ENCODE measurements around the gene ELL. TPM values are rescaled to one million over a fixed set of nuclear protein-coding genes. Genes with fewer than 3 reads are reported as not detected.

ELL gene
- polyA plus RNA-seq, 1 donor from 2014 or later: 7.2 TPM

DNA sequence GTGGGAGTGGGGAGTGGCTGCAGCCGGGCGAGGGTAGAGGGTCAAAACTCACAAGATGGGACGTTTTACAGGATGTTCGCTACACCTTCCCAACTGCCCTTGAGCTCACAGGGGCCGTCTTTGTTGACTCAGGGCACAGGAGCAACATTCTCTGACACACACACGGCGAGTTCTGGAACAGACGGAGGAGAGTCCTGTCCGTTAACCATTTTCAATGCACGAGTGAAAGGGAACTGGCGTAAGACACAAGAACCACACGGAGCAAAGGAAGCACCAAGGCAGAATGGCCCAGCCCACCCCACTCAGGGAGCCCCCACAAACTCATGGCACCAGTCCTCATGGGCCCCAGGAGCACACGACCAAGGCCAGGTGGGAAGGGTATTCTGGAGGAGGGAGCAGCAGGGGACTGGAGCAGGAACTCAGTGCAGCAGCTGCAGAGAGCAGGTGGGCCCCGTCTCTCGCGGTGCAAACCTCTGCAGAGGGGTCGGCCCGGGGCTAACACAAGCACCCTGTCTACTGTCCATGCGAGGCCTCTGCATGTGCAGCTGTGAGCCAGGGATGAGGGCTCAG is 46.0 kb downstream of the ELL start:
- Histone ChIP-seq H3K4me3 (ENCODE audit: low read length) (no peak overlapping the region), H3K27me3 (ENCODE audit: insufficient read depth, low read depth, low read length) (no peaks in the 10 kb centered on the region), H3K9ac (ENCODE audit: low read length) (no peak overlapping the region), H3K4me2 (ENCODE audit: low read length) (no peak overlapping the region), H4K20me1 (ENCODE audit: insufficient read depth) (no peaks in the 10 kb centered on the region), H2AFZ (ENCODE audit: low read depth, low read length) (no peak overlapping the region), H3K9me3 (ENCODE audit: low read length) (no peaks in the 10 kb centered on the region), H3F3A (ENCODE audit: insufficient read depth, low read length, poor library complexity, severe bottlenecking) (no peaks in the 10 kb centered on the region), H3K27ac (ENCODE audit: low read length) (no peak overlapping the region), H3K36me3 (ENCODE audit: insufficient read depth, low read length) (no peaks in the 10 kb centered on the region), H3K79me2 (replicated peaks; ENCODE audit: insufficient read depth, low read length) (no peaks in the 10 kb centered on the region), H3K9me2 (ENCODE audit: insufficient read depth, low read length) (no peaks in the 10 kb centered on the region)
- TF ChIP-seq POLR2AphosphoS5 (IDR thresholded peaks at IDR 0.05) (no peak), EZH2 (IDR thresholded peaks at IDR 0.05; ENCODE audit: borderline replicate concordance, insufficient read depth, low read length, poor library complexity, severe bottlenecking) (no peak), SMC3 (conservative IDR thresholded peaks at IDR 0.05; ENCODE audit: poor library complexity) (no peak), MXI1 (conservative IDR thresholded peaks at IDR 0.05; ENCODE audit: poor library complexity, severe bottlenecking) (no peak), TAF1 (IDR thresholded peaks at IDR 0.05; ENCODE audit: low read depth) (no peak), RAD21 (conservative IDR thresholded peaks at IDR 0.05) (no peak), EP300 (conservative IDR thresholded peaks at IDR 0.05; ENCODE audit: poor library complexity, severe bottlenecking) (no peak)
- TF ChIP-seq, protein P1, sequence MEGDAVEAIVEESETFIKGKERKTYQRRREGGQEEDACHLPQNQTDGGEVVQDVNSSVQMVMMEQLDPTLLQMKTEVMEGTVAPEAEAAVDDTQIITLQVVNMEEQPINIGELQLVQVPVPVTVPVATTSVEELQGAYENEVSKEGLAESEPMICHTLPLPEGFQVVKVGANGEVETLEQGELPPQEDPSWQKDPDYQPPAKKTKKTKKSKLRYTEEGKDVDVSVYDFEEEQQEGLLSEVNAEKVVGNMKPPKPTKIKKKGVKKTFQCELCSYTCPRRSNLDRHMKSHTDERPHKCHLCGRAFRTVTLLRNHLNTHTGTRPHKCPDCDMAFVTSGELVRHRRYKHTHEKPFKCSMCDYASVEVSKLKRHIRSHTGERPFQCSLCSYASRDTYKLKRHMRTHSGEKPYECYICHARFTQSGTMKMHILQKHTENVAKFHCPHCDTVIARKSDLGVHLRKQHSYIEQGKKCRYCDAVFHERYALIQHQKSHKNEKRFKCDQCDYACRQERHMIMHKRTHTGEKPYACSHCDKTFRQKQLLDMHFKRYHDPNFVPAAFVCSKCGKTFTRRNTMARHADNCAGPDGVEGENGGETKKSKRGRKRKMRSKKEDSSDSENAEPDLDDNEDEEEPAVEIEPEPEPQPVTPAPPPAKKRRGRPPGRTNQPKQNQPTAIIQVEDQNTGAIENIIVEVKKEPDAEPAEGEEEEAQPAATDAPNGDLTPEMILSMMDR (IDR thresholded peaks at IDR 0.05; ENCODE audit: poor library complexity, severe bottlenecking): no peak
- TF ChIP-seq, protein P2, sequence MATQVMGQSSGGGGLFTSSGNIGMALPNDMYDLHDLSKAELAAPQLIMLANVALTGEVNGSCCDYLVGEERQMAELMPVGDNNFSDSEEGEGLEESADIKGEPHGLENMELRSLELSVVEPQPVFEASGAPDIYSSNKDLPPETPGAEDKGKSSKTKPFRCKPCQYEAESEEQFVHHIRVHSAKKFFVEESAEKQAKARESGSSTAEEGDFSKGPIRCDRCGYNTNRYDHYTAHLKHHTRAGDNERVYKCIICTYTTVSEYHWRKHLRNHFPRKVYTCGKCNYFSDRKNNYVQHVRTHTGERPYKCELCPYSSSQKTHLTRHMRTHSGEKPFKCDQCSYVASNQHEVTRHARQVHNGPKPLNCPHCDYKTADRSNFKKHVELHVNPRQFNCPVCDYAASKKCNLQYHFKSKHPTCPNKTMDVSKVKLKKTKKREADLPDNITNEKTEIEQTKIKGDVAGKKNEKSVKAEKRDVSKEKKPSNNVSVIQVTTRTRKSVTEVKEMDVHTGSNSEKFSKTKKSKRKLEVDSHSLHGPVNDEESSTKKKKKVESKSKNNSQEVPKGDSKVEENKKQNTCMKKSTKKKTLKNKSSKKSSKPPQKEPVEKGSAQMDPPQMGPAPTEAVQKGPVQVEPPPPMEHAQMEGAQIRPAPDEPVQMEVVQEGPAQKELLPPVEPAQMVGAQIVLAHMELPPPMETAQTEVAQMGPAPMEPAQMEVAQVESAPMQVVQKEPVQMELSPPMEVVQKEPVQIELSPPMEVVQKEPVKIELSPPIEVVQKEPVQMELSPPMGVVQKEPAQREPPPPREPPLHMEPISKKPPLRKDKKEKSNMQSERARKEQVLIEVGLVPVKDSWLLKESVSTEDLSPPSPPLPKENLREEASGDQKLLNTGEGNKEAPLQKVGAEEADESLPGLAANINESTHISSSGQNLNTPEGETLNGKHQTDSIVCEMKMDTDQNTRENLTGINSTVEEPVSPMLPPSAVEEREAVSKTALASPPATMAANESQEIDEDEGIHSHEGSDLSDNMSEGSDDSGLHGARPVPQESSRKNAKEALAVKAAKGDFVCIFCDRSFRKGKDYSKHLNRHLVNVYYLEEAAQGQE (IDR thresholded peaks at IDR 0.05; ENCODE audit: borderline replicate concordance): no peak

DNA sequence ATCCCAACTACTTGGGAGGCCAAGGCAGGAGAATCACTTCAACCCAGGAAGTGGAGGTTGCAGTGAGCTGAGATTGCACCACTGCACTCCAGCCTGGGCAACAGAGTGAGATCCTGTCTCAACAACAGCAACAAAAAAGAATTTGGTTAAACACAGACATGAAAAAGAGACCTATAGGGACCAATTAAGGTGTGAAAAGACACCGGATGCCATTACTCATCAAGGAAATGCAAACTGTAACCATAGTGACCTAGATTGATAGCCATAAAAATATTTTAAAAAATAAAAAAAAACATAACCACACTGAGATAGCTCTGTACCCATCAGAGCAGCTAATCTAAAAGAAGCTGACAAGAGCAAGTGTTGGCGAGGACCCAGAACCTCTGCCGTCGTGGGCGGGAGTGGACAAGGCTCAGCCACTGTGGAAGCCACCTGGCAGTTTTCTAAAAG is 46.8 kb downstream of the ELL start:
- no peak overlapping the region for H3K4me2 ChIP-seq (ENCODE audit: low read length)
- no peak overlapping the region for H3K9ac ChIP-seq (ENCODE audit: low read length)
- no peaks in the 10 kb centered on the region for H3K9me2 ChIP-seq (ENCODE audit: insufficient read depth, low read length)
- H3K79me2 ChIP-seq (replicated peaks; ENCODE audit: insufficient read depth, low read length): no peaks in the 10 kb centered on the region
- no peaks in the 10 kb centered on the region for H3F3A ChIP-seq (ENCODE audit: insufficient read depth, low read length, poor library complexity, severe bottlenecking)
- H3K27ac ChIP-seq (ENCODE audit: low read length): no peak overlapping the region
- no peaks in the 10 kb centered on the region for H3K36me3 ChIP-seq (ENCODE audit: insufficient read depth, low read length)
- no peak for TF ChIP-seq EP300 (conservative IDR thresholded peaks at IDR 0.05; ENCODE audit: poor library complexity, severe bottlenecking)
- TF ChIP-seq SMC3 (conservative IDR thresholded peaks at IDR 0.05; ENCODE audit: poor library complexity): no peak
- TF ChIP-seq RAD21 (conservative IDR thresholded peaks at IDR 0.05): no peak
- TF ChIP-seq, protein P1 (IDR thresholded peaks at IDR 0.05; ENCODE audit: poor library complexity, severe bottlenecking): no peak
- no peak for TF ChIP-seq EZH2 (IDR thresholded peaks at IDR 0.05; ENCODE audit: borderline replicate concordance, insufficient read depth, low read length, poor library complexity, severe bottlenecking)
- TF ChIP-seq, protein P2 (IDR thresholded peaks at IDR 0.05; ENCODE audit: borderline replicate concordance): no peak
- no peak for TF ChIP-seq POLR2AphosphoS5 (IDR thresholded peaks at IDR 0.05)
- TF ChIP-seq TAF1 (IDR thresholded peaks at IDR 0.05; ENCODE audit: low read depth): no peak
- TF ChIP-seq MXI1 (conservative IDR thresholded peaks at IDR 0.05; ENCODE audit: poor library complexity, severe bottlenecking): no peak
- H3K9me3 ChIP-seq (ENCODE audit: low read length): no peaks in the 10 kb centered on the region
- no peaks in the 10 kb centered on the region for H3K27me3 ChIP-seq (ENCODE audit: insufficient read depth, low read depth, low read length)
- no peaks in the 10 kb centered on the region for H4K20me1 ChIP-seq (ENCODE audit: insufficient read depth)
- no peak overlapping the region for H3K4me3 ChIP-seq (ENCODE audit: low read length)
- H2AFZ ChIP-seq (ENCODE audit: low read depth, low read length): no peak overlapping the region
